Naive thymus-derived CD8-positive, alpha-beta T cell (primary cell): ENCODE results near the gene ITGA5. TPM values are rescaled to one million over a fixed set of nuclear protein-coding genes. Genes with fewer than 3 reads are reported as not detected.
"Not testable (repeated sequence)": the region's sequence is repeated elsewhere in the genome, so short reads cannot be mapped to it uniquely, and the experiment has no call there.

Experiments used
- ATAC-seq, 2 donors: fragments of 150-1000 bp; cut with Tn5 transposase in 1 of 2; sonication (Bioruptor Pico), chemical (Tn5 transposase) in 1 of 2; 1 replicate in 1 of 2; 2 replicates in 1 of 2; pipeline ENCODE4 v1.10.0; 2021; ENCODE audit warnings: mild to moderate bottlenecking in 2 of 2, moderate library complexity in 2 of 2
- POLR2A ChIA-PET: fragments of 350-600 bp; sonication (Branson Sonifier 250); formaldehyde crosslinking; loops from one replicate; lab custom pipeline; 2021; ENCODE audit warnings: antibody characterized with exemption; lab: Charles Lee
- DNase-seq, 10 donors: peaks; one replicate each; pipeline versions ENCODE4 v3.0.0 to v3.0.0-alpha.2; 2020 to 2022
- H3K27ac Mint-ChIP-seq, 10 donors: one replicate each; pipeline ENCODE4 v1.8.0; 2020 to 2022; ENCODE audit warnings: mild to moderate bottlenecking in 10 of 10, mixed read lengths in 10 of 10, moderate library complexity in 4 of 10, inconsistent platforms in 1 of 10
- H3K27me3 Mint-ChIP-seq, 5 donors: one replicate each; pipeline ENCODE4 v1.8.0; 2021 to 2022; ENCODE audit warnings: mixed read lengths in 5 of 5
- H3K36me3 Mint-ChIP-seq, 3 donors: one replicate each; pipeline ENCODE4 v1.8.0; 2020 to 2022; ENCODE audit warnings: mixed read lengths in 3 of 3, mild to moderate bottlenecking in 2 of 3, inconsistent platforms in 1 of 3
- H3K4me1 Mint-ChIP-seq, 4 donors: one replicate each; pipeline ENCODE4 v1.8.0; 2021 to 2022; ENCODE audit warnings: mixed read lengths in 4 of 4
- H3K4me3 Mint-ChIP-seq, 10 donors: one replicate each; pipeline ENCODE4 v1.8.0; 2020 to 2022; ENCODE audit warnings: mild to moderate bottlenecking in 10 of 10, mixed read lengths in 10 of 10, moderate library complexity in 6 of 10, inconsistent platforms in 1 of 10
- H3K9me3 Mint-ChIP-seq, 9 donors: one replicate each; pipeline ENCODE4 v1.8.0; 2020 to 2022; ENCODE audit warnings: mixed read lengths in 9 of 9, mild to moderate bottlenecking in 3 of 9, inconsistent platforms in 1 of 9, moderate library complexity in 1 of 9
- polyA plus RNA-seq, 3 donors: library from polyadenylated mRNA; unstranded; fragments of 300-500 nt; fragmentation: Illumina TruSeq; gene quantifications; one replicate each; pipeline ENCODE4 v1.2.3, GENCODE V29; 2021
- total RNA-seq, 8 experiments: library from RNA in 2 of 8; stranded (reverse) in 2 of 8; gene quantifications; one replicate each; pipeline ENCODE4 v1.2.3 and lab custom pipeline; 2021 to 2026

The ITGA5 gene
- total and polyA plus RNA-seq, 5 experiments from 2014 or later, result 13.4 to 127 (median 44.5) TPM

DNA sequence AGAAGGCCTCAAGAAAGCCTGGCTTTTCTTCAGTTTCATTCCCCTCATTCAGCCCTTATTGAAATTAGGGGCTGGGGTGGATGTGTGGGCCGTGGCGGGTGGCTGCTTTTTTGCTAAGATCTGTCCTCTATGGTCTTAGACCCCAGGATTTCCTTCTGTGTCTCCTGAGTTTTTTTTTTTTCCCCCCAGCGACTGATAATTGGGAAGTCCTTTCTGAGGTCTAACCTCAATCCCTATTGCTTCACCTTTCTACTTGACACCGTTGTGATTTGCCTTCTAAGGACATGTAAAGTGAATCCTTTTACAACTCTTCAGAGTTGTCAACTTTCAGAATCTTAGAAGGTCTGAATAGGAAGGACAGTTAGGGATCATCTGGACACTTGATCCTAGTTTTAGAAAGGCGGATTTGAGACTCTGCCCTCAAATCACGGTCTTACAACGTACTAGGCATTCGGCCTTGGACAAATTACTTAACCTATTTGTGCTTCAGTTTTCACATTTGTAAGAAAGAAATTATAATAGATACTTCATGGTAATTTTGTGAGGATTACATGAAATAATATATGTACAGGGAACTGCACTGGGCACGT, 59.2 kb downstream of the ITGA5 start:
- DNase-seq (no peak), ATAC-seq (no peak)
- Mint-ChIP-seq H3K27me3 (no peaks in the 10 kb centered on the region), H3K9me3 (no peaks in the 10 kb centered on the region), H3K27ac (peak overlapping the region in 3 of 10 donors; percentile 22 to 60 (median 38)), H3K36me3 (no peaks in the 10 kb centered on the region), H3K4me3 (peak overlapping the region in 1 of 10 donors; percentile 76), H3K4me1 (peaks cover 19 to 25% (median 22%) of the 10 kb centered on the region in 4 donors)
- POLR2A ChIA-PET, result interaction anchor here (0.5 to 3.8 kb wide), 12 partner anchors 9 to 363 kb away, joined by 3 to 37 read pairs (median 6); partner anchors contain the start of genes CBX5, COPZ1 and HNRNPA1

- H3K4me3 Mint-ChIP-seq, result no peak overlapping the region
- no peaks in the 10 kb centered on the region for H3K9me3 Mint-ChIP-seq
- POLR2A ChIA-PET, result interaction anchor here (0.5 to 3.8 kb wide), 20 partner anchors 9 to 1314 kb away, joined by 3 to 37 read pairs (median 4); partner anchors contain the start of genes CBX5, COPZ1 and HNRNPA1
- no peaks in the 10 kb centered on the region for H3K36me3 Mint-ChIP-seq
- peak; percentile 95 to 97 for ATAC-seq
- DNase-seq, result peak; percentile 80 to 98 (median 94)
- H3K27me3 Mint-ChIP-seq, result no peaks in the 10 kb centered on the region
- H3K27ac Mint-ChIP-seq, result no peak overlapping the region
- peaks cover 12 to 18% (median 15%) of the 10 kb centered on the region in 4 donors for H3K4me1 Mint-ChIP-seq
Measured at GRCh38 chr12:54358945-54359761, 59.9 kb downstream of the ITGA5 start.

DNA sequence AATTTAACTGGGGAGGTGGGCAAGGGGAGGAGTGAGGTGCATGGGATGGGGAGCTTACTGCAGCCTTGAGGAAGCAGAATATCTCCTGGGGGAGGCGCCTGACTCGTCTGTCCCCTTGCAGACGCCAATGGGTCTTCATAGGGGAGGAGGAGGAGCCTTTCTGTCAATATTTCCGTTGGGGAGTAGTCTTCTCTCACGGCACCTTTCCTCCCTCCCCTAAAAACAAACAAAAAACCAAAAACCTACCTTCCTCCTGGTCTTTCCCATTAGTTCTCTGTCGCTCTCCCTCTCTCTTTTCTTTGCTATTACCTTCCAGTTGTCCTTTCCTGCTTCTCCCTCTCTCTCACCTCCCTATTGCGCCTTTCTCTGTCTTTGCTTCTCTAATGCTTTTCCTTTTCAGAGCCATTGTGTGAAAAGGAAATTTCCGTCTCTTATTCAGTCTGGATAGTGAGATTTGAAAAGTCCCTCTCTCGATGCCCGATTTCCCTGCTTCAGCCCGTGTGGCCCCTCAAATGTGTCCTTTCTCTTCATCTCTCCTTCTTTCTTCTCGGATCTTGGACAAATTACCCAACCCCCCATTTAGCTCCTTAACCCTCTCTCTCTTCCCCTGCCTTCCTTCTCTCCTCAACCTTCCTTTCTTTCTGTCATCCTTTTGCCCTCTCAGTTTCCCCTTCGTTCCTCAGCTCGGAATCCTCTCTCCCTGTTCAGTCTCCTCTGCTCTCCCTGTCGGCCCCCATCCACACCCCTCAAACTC, 60.7 kb downstream of the ITGA5 start:
- Mint-ChIP-seq H3K4me3 (no peak overlapping the region), H3K4me1 (peaks cover 4 to 12% (median 8%) of the 10 kb centered on the region in 4 donors), H3K9me3 (no peaks in the 10 kb centered on the region), H3K36me3 (no peaks in the 10 kb centered on the region), H3K27ac (no peak overlapping the region), H3K27me3 (no peaks in the 10 kb centered on the region)
- peak in 1 of 2 donors; percentile 40 for ATAC-seq
- POLR2A ChIA-PET, result interaction anchor here (0.5 to 3.8 kb wide), 16 partner anchors 12 to 1313 kb away, joined by 3 to 37 read pairs (median 5); partner anchors contain the start of genes CBX5, COPZ1 and HNRNPA1
- DNase-seq, result peak in 6 of 10 donors; percentile 25 to 68 (median 42)

DNA sequence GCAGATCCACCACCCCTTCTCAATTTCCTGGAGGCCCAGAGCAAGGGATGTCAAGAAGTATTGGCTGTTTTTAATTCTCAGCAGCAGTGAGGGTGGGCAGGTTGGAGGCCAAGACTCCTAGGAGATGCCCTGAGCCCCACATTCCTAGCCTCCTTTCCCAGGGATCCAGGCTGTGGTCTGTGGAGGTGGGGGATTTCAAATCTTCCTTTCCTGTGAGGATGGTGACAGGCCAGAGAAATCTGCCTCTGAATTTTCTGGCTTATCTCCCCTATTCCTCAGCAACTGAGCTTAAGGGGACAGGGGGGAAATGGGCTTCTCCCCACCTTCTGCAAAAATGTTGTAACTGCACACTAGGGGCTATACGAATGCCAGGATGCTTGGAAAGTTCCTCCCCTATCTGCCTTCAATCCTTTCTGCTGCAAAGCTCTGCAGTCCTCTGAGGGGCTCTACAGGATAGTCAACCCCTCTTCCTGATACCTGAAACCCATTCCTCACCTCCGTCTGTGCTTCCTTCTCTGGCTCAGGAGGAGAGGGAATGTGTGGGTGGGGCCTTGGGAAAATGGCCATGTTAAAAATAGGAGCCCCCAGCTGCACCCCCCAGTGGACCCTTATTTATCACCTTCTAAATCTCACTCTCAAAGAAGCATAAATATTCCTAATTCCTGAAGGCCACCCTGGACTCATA, 61.4 kb downstream of the ITGA5 start:
- Mint-ChIP-seq H3K27ac (peak overlapping the region in 5 of 10 donors; percentile 18 to 72 (median 53)), H3K4me3 (peak overlapping the region in 1 of 10 donors; percentile 41), H3K36me3 (no peaks in the 10 kb centered on the region), H3K9me3 (no peaks in the 10 kb centered on the region), H3K27me3 (no peaks in the 10 kb centered on the region), H3K4me1 (peaks cover 3 to 13% (median 8%) of the 10 kb centered on the region in 4 donors)
- DNase-seq (no peak), ATAC-seq (no peak)
- POLR2A ChIA-PET, result interaction anchor here (0.9 to 3.8 kb wide), 7 partner anchors 17 to 77 kb away, joined by 4 to 37 read pairs (median 5); partner anchors contain the start of genes CBX5, COPZ1 and HNRNPA1

DNA sequence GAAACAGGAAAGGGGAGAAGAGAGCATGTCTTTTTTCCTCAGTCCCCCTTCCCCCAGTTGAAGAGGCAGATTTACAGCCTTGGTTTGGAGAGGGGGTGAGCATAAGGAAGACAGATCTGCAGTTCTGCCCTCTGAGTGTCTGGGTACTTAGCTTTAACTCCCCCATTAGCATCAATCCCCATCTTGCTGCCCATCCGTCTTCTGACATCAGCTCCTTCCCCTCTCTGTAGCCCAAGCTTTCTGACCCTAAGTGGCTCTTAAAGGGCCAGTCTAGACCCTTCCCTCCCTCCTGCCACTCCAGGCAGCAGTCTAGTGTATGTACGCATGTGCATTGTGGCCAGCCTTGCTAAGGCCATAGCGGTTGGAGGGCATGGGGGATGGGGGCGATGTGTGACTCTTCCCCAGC, 62.1 kb downstream of the ITGA5 start:
- Mint-ChIP-seq H3K4me1 (peaks cover 10 to 20% (median 15%) of the 10 kb centered on the region in 4 donors), H3K36me3 (no peaks in the 10 kb centered on the region), H3K27ac (peak overlapping the region in 5 of 10 donors; percentile 46 to 84 (median 67)), H3K9me3 (no peaks in the 10 kb centered on the region), H3K27me3 (no peaks in the 10 kb centered on the region), H3K4me3 (no peak overlapping the region)
- DNase-seq, result no peak
- no peak for ATAC-seq
- POLR2A ChIA-PET, result interaction anchor here (0.9 to 3.1 kb wide), 3 partner anchors 20 to 32 kb away, joined by 4 to 24 read pairs (median 4); partner anchors contain the start of gene COPZ1

DNA sequence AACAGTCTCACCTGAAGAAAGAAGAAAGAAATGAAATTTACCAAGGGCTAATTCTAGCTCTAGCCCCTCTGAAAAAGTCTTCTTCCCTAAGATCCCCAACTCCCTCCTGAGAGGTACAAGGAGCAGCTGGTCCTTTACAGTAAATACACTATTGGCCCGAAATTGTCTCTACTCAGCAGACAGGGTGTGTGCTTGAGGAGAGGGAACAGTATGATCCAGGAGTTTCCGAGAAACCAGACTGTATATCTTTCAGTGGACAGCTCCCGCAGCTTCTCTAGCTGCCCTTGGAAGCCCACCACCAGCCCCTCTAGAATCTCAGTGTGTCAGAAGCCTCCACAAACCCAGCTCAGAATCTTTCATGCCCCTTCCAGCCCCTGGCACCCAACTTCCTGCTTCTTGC, 62.8 kb downstream of the ITGA5 start:
- no peaks in the 10 kb centered on the region for H3K9me3 Mint-ChIP-seq
- no peaks in the 10 kb centered on the region for H3K27me3 Mint-ChIP-seq
- no peak for DNase-seq
- no peak for ATAC-seq
- H3K36me3 Mint-ChIP-seq, result peaks cover 0 to 7% (median 0%) of the 10 kb centered on the region in 3 donors
- POLR2A ChIA-PET, result interaction anchor here (1.6 kb wide), 1 partner anchor 19 kb away, joined by 4 read pairs; no protein-coding TSS in a partner anchor
- peak overlapping the region in 5 of 10 donors; percentile 4 to 59 (median 20) for H3K27ac Mint-ChIP-seq
- peak overlapping the region in 1 of 10 donors; percentile 35 for H3K4me3 Mint-ChIP-seq
- H3K4me1 Mint-ChIP-seq, result peaks cover 15 to 26% (median 20%) of the 10 kb centered on the region in 4 donors

DNA sequence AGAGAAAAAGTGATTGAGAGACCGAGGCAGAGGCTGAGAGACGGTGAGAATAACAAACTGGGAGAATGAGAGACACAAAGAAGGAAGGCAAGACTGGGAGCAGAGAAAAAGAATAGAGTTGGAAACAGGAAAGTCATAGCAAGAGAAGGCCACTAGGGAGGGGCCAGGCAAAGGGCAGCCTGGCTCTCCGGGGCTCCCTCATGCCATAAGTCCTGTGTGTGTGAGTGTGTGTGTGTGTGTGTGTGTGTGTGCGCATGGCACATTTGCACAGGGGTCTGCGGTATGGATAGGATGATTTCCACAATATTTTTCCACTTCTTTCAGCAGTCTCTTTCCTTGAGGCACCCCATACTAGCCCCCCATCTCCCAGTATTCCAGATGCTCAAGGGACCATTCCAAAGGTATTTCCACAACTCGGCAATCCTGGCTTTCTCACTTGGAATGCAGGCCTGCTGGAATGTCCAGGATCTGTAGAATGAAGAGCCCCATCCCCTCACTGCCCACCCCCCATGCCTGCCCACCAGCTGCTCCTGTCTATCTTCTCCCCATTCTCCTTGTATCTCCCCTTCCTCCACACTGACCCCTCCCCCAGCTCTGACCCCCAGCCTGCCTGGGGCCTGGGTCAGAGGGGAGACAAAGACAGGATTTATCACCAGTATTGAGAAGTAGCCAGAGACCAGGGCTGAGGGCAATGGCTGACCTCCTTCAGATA, 63.8 kb downstream of the ITGA5 start:
- DNase-seq (no peak), ATAC-seq (no peak)
- Mint-ChIP-seq H3K27ac (peak overlapping the region in 4 of 10 donors; percentile 11 to 59 (median 22)), H3K27me3 (no peaks in the 10 kb centered on the region), H3K9me3 (no peaks in the 10 kb centered on the region), H3K4me1 (peaks cover 12 to 26% (median 17%) of the 10 kb centered on the region in 4 donors), H3K36me3 (peaks cover 0 to 17% (median 2%) of the 10 kb centered on the region in 3 donors), H3K4me3 (peak overlapping the region in 1 of 10 donors; percentile 50)
- POLR2A ChIA-PET, result no interaction called here

DNA sequence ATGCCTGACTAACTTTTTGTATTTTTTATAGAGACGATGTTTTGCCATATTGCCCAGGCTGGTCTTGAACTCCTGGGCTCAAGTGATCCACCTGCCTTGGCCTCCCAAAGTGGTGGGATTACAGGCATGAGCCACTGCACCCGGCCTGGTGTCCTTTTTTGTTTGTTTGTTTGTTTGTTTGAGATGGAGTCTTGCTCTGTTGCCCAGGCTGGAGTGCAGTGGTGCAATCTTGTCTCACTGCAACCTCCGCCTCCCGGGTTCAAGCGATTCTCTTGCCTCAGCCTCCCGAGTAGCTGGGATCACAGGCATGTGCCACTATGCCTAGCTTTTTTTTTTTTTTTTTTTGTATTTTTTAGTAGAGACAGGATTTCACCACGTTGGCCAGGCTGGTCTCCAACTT, 64.8 kb downstream of the ITGA5 start:
- DNase-seq, H3K27ac Mint-ChIP-seq, H3K9me3 Mint-ChIP-seq, H3K27me3 Mint-ChIP-seq, ATAC-seq, H3K4me3 Mint-ChIP-seq: not testable (repeated sequence)
- H3K36me3 Mint-ChIP-seq, result peaks cover 0 to 27% (median 2%) of the 10 kb centered on the region in 3 donors
- POLR2A ChIA-PET, result interaction anchor here (0.6 to 1.2 kb wide), 2 partner anchors 20 to 29 kb away, joined by 4 to 6 read pairs; partner anchors contain the start of gene COPZ1
- H3K4me1 Mint-ChIP-seq, result peaks cover 12 to 26% (median 17%) of the 10 kb centered on the region in 4 donors

DNA sequence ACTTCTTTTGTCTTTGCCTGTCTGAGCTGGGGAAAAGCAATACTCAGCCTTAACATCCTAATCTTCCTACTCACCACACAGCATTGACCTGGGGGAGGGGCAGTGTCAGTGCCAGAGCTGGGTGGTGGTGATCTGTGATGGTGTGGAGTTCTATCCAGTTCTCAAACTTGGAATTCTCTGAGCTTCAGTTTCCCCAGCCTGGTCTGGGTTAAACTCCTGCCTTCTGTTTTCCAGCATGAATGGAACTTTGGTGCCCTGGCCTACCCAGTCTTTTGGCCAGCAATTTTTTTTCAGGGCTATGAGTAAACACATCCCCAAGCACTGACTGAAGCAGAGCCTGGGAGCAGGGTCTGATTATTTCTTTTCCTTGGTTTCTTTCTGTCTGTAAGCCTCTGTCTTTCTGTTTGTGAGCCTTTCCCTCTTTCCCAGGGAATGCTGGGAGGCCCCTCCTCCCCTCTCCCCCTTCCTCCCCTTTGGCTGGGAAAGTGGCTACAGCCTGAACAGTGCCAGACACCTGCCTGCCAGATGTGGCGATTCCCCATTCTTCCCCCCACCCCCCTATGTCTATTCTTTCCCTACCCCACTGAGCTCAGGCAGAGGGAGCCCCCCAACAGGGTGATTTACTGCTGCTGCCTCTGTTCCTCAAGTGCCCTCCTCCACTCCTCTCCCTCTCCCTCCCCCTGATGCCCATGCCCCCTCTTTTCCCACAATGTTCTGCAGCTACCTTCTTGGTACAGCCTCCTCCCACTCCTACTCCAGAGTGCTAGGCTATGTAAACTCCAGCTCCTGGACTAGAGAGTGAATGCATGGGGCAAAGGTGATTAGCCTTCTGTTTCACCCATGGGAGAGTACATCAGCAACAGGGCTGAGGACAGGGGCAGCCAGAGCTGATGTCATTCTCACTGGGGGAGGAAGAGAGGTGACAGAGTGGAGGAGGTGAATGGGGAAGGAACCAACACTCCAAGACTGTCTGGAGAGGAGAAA, 65.9 kb downstream of the ITGA5 start:
- H3K4me1 Mint-ChIP-seq, result peaks cover 12 to 26% (median 17%) of the 10 kb centered on the region in 4 donors
- no peaks in the 10 kb centered on the region for H3K27me3 Mint-ChIP-seq
- peak overlapping the region in 6 of 10 donors; percentile 20 to 92 (median 67) for H3K27ac Mint-ChIP-seq
- DNase-seq, result no peak
- H3K9me3 Mint-ChIP-seq, result no peaks in the 10 kb centered on the region
- peaks cover 0 to 36% (median 2%) of the 10 kb centered on the region in 3 donors for H3K36me3 Mint-ChIP-seq
- peak overlapping the region in 9 of 10 donors; percentile 48 to 91 (median 83) for H3K4me3 Mint-ChIP-seq
- ATAC-seq, result no peak
- POLR2A ChIA-PET, result interaction anchor here (0.5 to 1.9 kb wide), 6 partner anchors 8 to 73 kb away, joined by 3 to 14 read pairs (median 4); partner anchors contain the start of genes CBX5, COPZ1 and HNRNPA1
